Sigmoid colon (tissue), 4 donors: Measurements from ENCODE around the gene BOLA2B.

ENCODE experiments used
- POLR2A ChIP-seq, 2 donors: fragments of 450-650 bp; IDR thresholded peaks; one replicate each; pipeline ENCODE4 v1.6.1; 2016; ENCODE audit warnings: antibody characterized with exemption in 2 of 2, mild to moderate bottlenecking in 2 of 2, moderate library complexity in 2 of 2
- POLR2AphosphoS5 ChIP-seq, 4 donors: sonication (generic); formaldehyde crosslinking; IDR thresholded peaks; one replicate each; pipeline ENCODE4 v1.6.1; 2017; ENCODE audit warnings: antibody characterized with exemption in 4 of 4

GRCh38 chr16:30186782-30187555, 6.5 kb downstream of the BOLA2B start:
- TF ChIP-seq POLR2AphosphoS5 (IDR thresholded peaks at IDR 0.05): no peak
- TF ChIP-seq POLR2A (IDR thresholded peaks at IDR 0.05): no peak
